Ovary (tissue), 9 donors: ENCODE results near the gene DPF3. TPM values are rescaled to one million over a fixed set of nuclear protein-coding genes. Genes with fewer than 3 reads are reported as not detected.

Experiments used
- DNase-seq, 5 donors: peaks; one replicate each; pipeline ENCODE4 v3.0.0-alpha.2; 2019 to 2020
- H3K27ac ChIP-seq, 2 donors: fragments of 200-600 bp; one replicate each; pipeline versions ENCODE4 v1.5.1 to v1.8.0; 2019 to 2022
- H3K27me3 ChIP-seq: fragments of 200-600 bp; one replicate; pipeline ENCODE4 v1.8.0; 2022
- H3K36me3 ChIP-seq: fragments of 200-600 bp; sonication (generic); one replicate; pipeline ENCODE4 v1.5.1; 2019
- H3K4me1 ChIP-seq: one replicate; pipeline ENCODE4 v1.8.1; 2013; ENCODE audit warnings: mild to moderate bottlenecking, moderate library complexity; ENCODE audit not compliant: insufficient read depth
- H3K4me3 ChIP-seq: fragments of 200-600 bp; sonication (generic); one replicate; pipeline ENCODE4 v1.5.1; 2017
- H3K9me3 ChIP-seq, 2 donors: fragments of 200-600 bp in 1 of 2; sonication (generic) in 1 of 2; one replicate each; pipeline versions ENCODE4 v1.5.1 to v1.8.1; 2013 to 2019; ENCODE audit warnings: mild to moderate bottlenecking in 1 of 2, moderate library complexity in 1 of 2
- CTCF ChIP-seq, 3 donors: fragments of 450-650 bp in 2 of 3; fragments of 200-600 bp in 1 of 3; IDR thresholded peaks; one replicate each; pipeline versions ENCODE4 v1.5.1 to v1.8.0; 2016 to 2022; ENCODE audit warnings: antibody characterized with exemption in 3 of 3, mild to moderate bottlenecking in 1 of 3
- EP300 ChIP-seq: sonication (generic); formaldehyde crosslinking; IDR thresholded peaks from one replicate; pipeline ENCODE4 v1.6.1; 2017; ENCODE audit warnings: antibody characterized with exemption
- POLR2A ChIP-seq: fragments of 450-650 bp; IDR thresholded peaks from one replicate; pipeline ENCODE4 v1.6.1; 2017; ENCODE audit warnings: antibody characterized with exemption, mild to moderate bottlenecking, moderate library complexity
- WGBS, 3 donors: extraction: QIAGEN DNeasy Blood & Tissue Kit in 1 of 3; methylation state at CpG; one replicate each; pipeline versions ENCODE4 v1.1.5 to v1.1.7; 2013 to 2017; 5-methylcytosine and 5-hydroxymethylcytosine counted together
- intact Hi-C, 4 donors: fragments of 100-400 bp; cut with DNase I; formaldehyde crosslinking; loops; one replicate each; pipeline versions ENCODE4 v1.11.0 to v1.15.1; 2022 to 2023
- polyA plus RNA-seq, 2 donors: library from polyadenylated mRNA; stranded (reverse); fragments of 200-250 nt in 1 of 2; fragments of 350-450 nt in 1 of 2; fragmentation: Illumina TruSeq in 1 of 2; extraction: RNeasy Lipid Tissue Mini Kit (QIAGEN cat#74804) in 1 of 2; gene quantifications; one replicate each; pipeline ENCODE4 v1.2.3, GENCODE V29; 2013 to 2014
- total RNA-seq, 7 donors: library from RNA; depleted of rRNA in 2 of 7; stranded (reverse); fragments of >200 nt in 2 of 7; fragmentation: NEBNext Ultra II Directional in 3 of 7; extraction: Animal tissue kit (Norgen Biotek cat#: 25700) in 3 of 7; gene quantifications; one replicate each; pipeline versions ENCODE4 v1.1.0 to v1.2.4, GENCODE V29; 2016 to 2023
- donor health status: DM: no; HTN: no; CAD: no; lungs with moderate emphysema.
- donor health status: DM: no; HTN: no; CAD: no.
- donor health status: Bipolar disorder and iron deficiency.
- donor health status: DM: yes; HTN: yes; CAD: no.
- donor health status: DM: no; HTN: no; CAD: no.
- donor health status: DM: yes; HTN: yes; CAD: no.

The DPF3 gene
- total and polyA plus RNA-seq, 9 donors, result 6.3 to 34.4 (median 21.9) TPM

- Histone ChIP-seq H3K27me3 (no peaks in the 10 kb centered on the region), H3K36me3 (no peaks in the 10 kb centered on the region), H3K9me3 (no peaks in the 10 kb centered on the region), H3K27ac (peak overlapping the region; percentile 44 to 51), H3K4me1 (peaks cover 21% of the 10 kb centered on the region), H3K4me3 (no peak overlapping the region)
- peak; percentile 31 to 54 (median 47) for DNase-seq
- intact Hi-C loops, result no loop called here
- TF ChIP-seq POLR2A, result no peak
- no peak for TF ChIP-seq CTCF (IDR thresholded peaks at IDR 0.05)
- TF ChIP-seq EP300, result no peak
- 17 to 24% (median 19%) methylated on average over 20 of the region's 20 CpGs for WGBS, 3 donors
Measured at GRCh38 chr14:72617391-72618031, 276.4 kb downstream of the DPF3 start.

DNA sequence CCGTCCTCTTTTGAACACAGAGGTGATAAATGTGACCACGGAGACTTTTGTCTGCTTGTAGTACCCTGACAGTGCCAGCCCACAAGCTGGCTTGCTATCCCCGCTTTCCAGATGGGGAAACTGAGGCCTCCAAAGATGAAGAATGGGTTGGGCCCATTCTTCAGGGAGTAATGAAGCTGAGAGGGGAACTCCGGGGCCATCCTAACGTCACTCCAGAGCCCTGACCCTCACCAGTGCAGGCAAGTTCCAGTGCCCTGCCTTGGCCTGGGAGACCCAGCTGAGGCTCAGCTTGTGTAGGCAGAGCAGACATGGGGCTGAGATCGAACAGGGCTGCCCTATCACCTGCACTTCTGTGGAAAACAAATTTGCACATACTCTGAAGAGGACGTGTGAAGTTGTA, 277.1 kb downstream of the DPF3 start:
- peak overlapping the region; percentile 44 to 51 for H3K27ac ChIP-seq
- H3K36me3 ChIP-seq, result no peaks in the 10 kb centered on the region
- no peak overlapping the region for H3K4me3 ChIP-seq
- WGBS, 3 donors, result 84 to 89% (median 84%) methylated on average over 7 of the region's 7 CpGs
- peaks cover 21% of the 10 kb centered on the region for H3K4me1 ChIP-seq
- no peaks in the 10 kb centered on the region for H3K27me3 ChIP-seq
- no peaks in the 10 kb centered on the region for H3K9me3 ChIP-seq
- intact Hi-C loops, result no loop called here
- TF ChIP-seq CTCF (IDR thresholded peaks at IDR 0.05) (no peak), EP300 (no peak), POLR2A (no peak)
- no peak for DNase-seq

DNA sequence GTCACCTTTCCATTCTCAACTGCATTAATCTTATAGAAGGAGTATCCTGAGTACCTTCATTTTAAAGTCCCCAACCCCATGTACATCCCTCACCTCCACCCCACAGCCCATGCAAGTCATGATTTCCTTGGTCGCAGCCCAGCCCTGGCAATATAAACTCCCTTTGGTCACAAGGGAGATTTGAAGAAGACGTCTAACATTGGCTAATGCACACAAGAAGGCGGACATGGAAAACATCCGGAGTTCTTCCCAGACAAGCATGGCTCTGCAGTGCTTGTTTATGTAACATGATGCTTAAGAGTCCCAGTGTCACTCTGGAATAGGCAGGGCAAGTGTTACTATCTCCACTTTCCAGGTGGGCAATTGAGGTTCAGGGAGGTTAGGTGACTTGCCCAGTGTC, 277.6 kb downstream of the DPF3 start:
- intact Hi-C loops, result no loop called here
- Histone ChIP-seq H3K36me3 (no peaks in the 10 kb centered on the region), H3K27ac (no peak overlapping the region), H3K4me3 (no peak overlapping the region), H3K9me3 (no peaks in the 10 kb centered on the region), H3K4me1 (peaks cover 21% of the 10 kb centered on the region), H3K27me3 (no peaks in the 10 kb centered on the region)
- TF ChIP-seq POLR2A (no peak), EP300 (no peak), CTCF (IDR thresholded peaks at IDR 0.05) (no peak)
- 23 to 65% (median 48%) methylated on average over 4 of the region's 4 CpGs for WGBS, 3 donors
- DNase-seq, result no peak

DNA sequence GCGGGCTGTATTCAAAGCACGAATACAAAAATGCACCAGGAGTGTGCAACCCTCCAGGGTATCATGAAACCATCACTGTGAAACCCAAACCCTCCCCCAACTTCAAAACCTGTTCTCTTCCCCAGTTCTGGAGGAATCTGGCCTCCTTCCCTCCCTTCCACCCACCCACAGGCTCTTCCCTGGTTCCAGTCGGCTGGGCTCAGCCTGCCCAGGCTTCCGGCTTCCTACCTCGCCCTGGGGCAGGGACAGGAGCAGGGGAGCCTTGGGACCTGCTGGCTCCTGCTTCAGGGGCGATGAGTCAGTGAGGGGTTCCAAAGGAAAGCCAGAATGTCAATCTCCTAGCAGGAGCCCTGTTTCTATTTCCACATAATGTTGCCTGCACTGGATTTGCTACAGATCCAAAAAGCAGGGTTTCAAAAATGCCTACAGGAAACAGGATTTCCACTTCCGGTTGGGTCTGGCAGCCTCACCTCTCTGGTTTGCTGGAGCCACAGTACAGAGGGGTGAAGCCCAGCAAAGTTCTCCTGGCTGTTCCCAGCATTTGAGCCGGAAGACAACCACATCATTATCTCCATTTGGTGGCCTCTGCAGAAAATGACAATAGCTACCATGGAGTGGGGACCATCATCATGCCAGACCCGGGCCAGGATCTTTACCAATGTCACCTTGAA, 278.3 kb downstream of the DPF3 start:
- intact Hi-C loops, result no loop called here
- WGBS, 3 donors, result 40 to 54% (median 52%) methylated on average over 9 of the region's 9 CpGs
- H3K4me1 ChIP-seq, result peaks cover 21% of the 10 kb centered on the region
- no peaks in the 10 kb centered on the region for H3K27me3 ChIP-seq
- no peaks in the 10 kb centered on the region for H3K9me3 ChIP-seq
- TF ChIP-seq POLR2A, result no peak
- no peak for DNase-seq
- H3K36me3 ChIP-seq, result no peaks in the 10 kb centered on the region
- H3K4me3 ChIP-seq, result no peak overlapping the region
- no peak overlapping the region for H3K27ac ChIP-seq

- no peaks in the 10 kb centered on the region for H3K36me3 ChIP-seq
- intact Hi-C loops, result no loop called here
- WGBS, 3 donors, result 61 to 65% (median 63%) methylated on average over 11 of the region's 11 CpGs
- no peak for DNase-seq
- H3K27ac ChIP-seq, result no peak overlapping the region
- no peak for TF ChIP-seq CTCF (IDR thresholded peaks at IDR 0.05)
- TF ChIP-seq EP300, result no peak
- TF ChIP-seq POLR2A, result no peak
- H3K4me1 ChIP-seq, result peaks cover 21% of the 10 kb centered on the region
- H3K27me3 ChIP-seq, result no peaks in the 10 kb centered on the region
- H3K4me3 ChIP-seq, result no peak overlapping the region
- no peaks in the 10 kb centered on the region for H3K9me3 ChIP-seq
Measured at GRCh38 chr14:72614891-72615415, 278.9 kb downstream of the DPF3 start.
